Stimulated activated CD4-positive, alpha-beta T cell treated with anti-CD3 and anti-CD28 coated beads, Interleukin-15, amount 100 ng/mL, for 1 hour (primary cell): ENCODE data around the gene IGF2BP2.
"Not testable (repeated sequence)": the region's sequence is repeated elsewhere in the genome, so short reads cannot be mapped to it uniquely, and the experiment has no call there.

Experiments used
- DNase-seq, 2 donors: peaks; one replicate each; pipeline ENCODE4 v3.0.0-alpha.2; 2020; ENCODE audit warnings: low read depth in 1 of 2, low spot score in 1 of 2

Gene IGF2BP2

GRCh38 chr3:185647134-185647879 lies 177.5 kb downstream of the IGF2BP2 start:
- no peak for DNase-seq

GRCh38 chr3:185646382-185647133 lies 178.3 kb downstream of the IGF2BP2 start:
- DNase-seq: no peak

GRCh38 chr3:185645596-185646381 lies 179.1 kb downstream of the IGF2BP2 start:
- DNase-seq: no peak

GRCh38 chr3:185645191-185645590 lies 179.7 kb downstream of the IGF2BP2 start:
- DNase-seq: not testable (repeated sequence)

- no peak for DNase-seq
Observed at GRCh38 chr3:185640308-185640707, 184.5 kb downstream of the IGF2BP2 start.

- DNase-seq: no peak
Observed at GRCh38 chr3:185639632-185640206, 185.1 kb downstream of the IGF2BP2 start.

- not testable (repeated sequence) for DNase-seq
Observed at GRCh38 chr3:185638651-185639050, 186.2 kb downstream of the IGF2BP2 start.

- no peak for DNase-seq
Observed at GRCh38 chr3:185637388-185637787, 187.5 kb downstream of the IGF2BP2 start.

- DNase-seq: no peak
Observed at GRCh38 chr3:185632996-185633395, 191.8 kb downstream of the IGF2BP2 start.

GRCh38 chr3:185631508-185632206 lies 193.2 kb downstream of the IGF2BP2 start:
- DNase-seq: no peak

- no peak for DNase-seq
Observed at GRCh38 chr3:185631108-185631507, 193.7 kb downstream of the IGF2BP2 start.

GRCh38 chr3:185630182-185630622 lies 194.6 kb downstream of the IGF2BP2 start:
- DNase-seq: no peak

GRCh38 chr3:185629554-185630181 lies 195.2 kb downstream of the IGF2BP2 start:
- no peak for DNase-seq

GRCh38 chr3:185625784-185626183 lies 199.1 kb downstream of the IGF2BP2 start:
- DNase-seq: no peak

GRCh38 chr3:185623939-185624665 lies 200.7 kb downstream of the IGF2BP2 start:
- no peak for DNase-seq

GRCh38 chr3:185613016-185613415 lies 211.8 kb downstream of the IGF2BP2 start:
- DNase-seq: no peak

- DNase-seq: no peak
Observed at GRCh38 chr3:185606196-185606595, 218.6 kb downstream of the IGF2BP2 start.

GRCh38 chr3:185605566-185605965 lies 219.3 kb downstream of the IGF2BP2 start:
- no peak for DNase-seq

- DNase-seq: no peak
Observed at GRCh38 chr3:185595526-185595925, 229.3 kb downstream of the IGF2BP2 start.

- no peak for DNase-seq
Observed at GRCh38 chr3:185594073-185594472, 230.8 kb downstream of the IGF2BP2 start.
